ENCODE measurements around the gene CTDSPL. TPM values are rescaled to one million over a fixed set of nuclear protein-coding genes. Genes with fewer than 3 reads are reported as not detected.

Gene CTDSPL
- polyA plus RNA-seq, 1 donor, result 23.3 TPM

GRCh38 chr3:37923569-37924040 lies 61.9 kb downstream of the CTDSPL start:
- 92% methylated on average over 2 of the region's 3 CpGs for WGBS (ENCODE audit: insufficient coverage, low lambda C conversion rate)
- Histone ChIP-seq H3K4me3 (ENCODE audit: low read length) (no peak overlapping the region), H3K4me1 (ENCODE audit: control insufficient read depth, insufficient read depth, low read length) (no peaks in the 10 kb centered on the region), H3K27ac (ENCODE audit: low read length) (no peak overlapping the region), H3K27me3 (ENCODE audit: control insufficient read depth, insufficient read depth, low read length) (no peaks in the 10 kb centered on the region), H3K9me3 (ENCODE audit: control insufficient read depth, low read depth, low read length) (no peaks in the 10 kb centered on the region), H3K36me3 (ENCODE audit: control insufficient read depth, insufficient read depth, low read length) (peaks cover 2% of the 10 kb centered on the region)
- DNase-seq, result no peak

GRCh38 chr3:37924453-37924852 lies 62.8 kb downstream of the CTDSPL start:
- no CpG with 5 or more reads among the region's 7 CpGs for WGBS (ENCODE audit: insufficient coverage, low lambda C conversion rate)
- H3K4me3 ChIP-seq (ENCODE audit: low read length), result no peak overlapping the region
- H3K36me3 ChIP-seq (ENCODE audit: control insufficient read depth, insufficient read depth, low read length), result peaks cover 2% of the 10 kb centered on the region
- H3K27me3 ChIP-seq (ENCODE audit: control insufficient read depth, insufficient read depth, low read length), result no peaks in the 10 kb centered on the region
- no peaks in the 10 kb centered on the region for H3K9me3 ChIP-seq (ENCODE audit: control insufficient read depth, low read depth, low read length)
- no peak for DNase-seq
- H3K4me1 ChIP-seq (ENCODE audit: control insufficient read depth, insufficient read depth, low read length), result no peaks in the 10 kb centered on the region
- no peak overlapping the region for H3K27ac ChIP-seq (ENCODE audit: low read length)

GRCh38 chr3:37925157-37925556 lies 63.5 kb downstream of the CTDSPL start:
- Histone ChIP-seq H3K9me3 (ENCODE audit: control insufficient read depth, low read depth, low read length) (no peaks in the 10 kb centered on the region), H3K27me3 (ENCODE audit: control insufficient read depth, insufficient read depth, low read length) (no peaks in the 10 kb centered on the region), H3K36me3 (ENCODE audit: control insufficient read depth, insufficient read depth, low read length) (peaks cover 2% of the 10 kb centered on the region), H3K4me1 (ENCODE audit: control insufficient read depth, insufficient read depth, low read length) (no peaks in the 10 kb centered on the region), H3K27ac (ENCODE audit: low read length) (no peak overlapping the region), H3K4me3 (ENCODE audit: low read length) (no peak overlapping the region)
- DNase-seq, result no peak
- no CpG with 5 or more reads among the region's 2 CpGs for WGBS (ENCODE audit: insufficient coverage, low lambda C conversion rate)

GRCh38 chr3:37926611-37927010 lies 64.9 kb downstream of the CTDSPL start:
- no peaks in the 10 kb centered on the region for H3K36me3 ChIP-seq (ENCODE audit: control insufficient read depth, insufficient read depth, low read length)
- H3K4me1 ChIP-seq (ENCODE audit: control insufficient read depth, insufficient read depth, low read length), result no peaks in the 10 kb centered on the region
- H3K27me3 ChIP-seq (ENCODE audit: control insufficient read depth, insufficient read depth, low read length), result no peaks in the 10 kb centered on the region
- H3K4me3 ChIP-seq (ENCODE audit: low read length), result no peak overlapping the region
- no peaks in the 10 kb centered on the region for H3K9me3 ChIP-seq (ENCODE audit: control insufficient read depth, low read depth, low read length)
- H3K27ac ChIP-seq (ENCODE audit: low read length), result no peak overlapping the region
- DNase-seq, result peak in 1 of 2 donors; percentile 42
- no CpG with 5 or more reads among the region's 3 CpGs for WGBS (ENCODE audit: insufficient coverage, low lambda C conversion rate)

- Histone ChIP-seq H3K27ac (ENCODE audit: low read length) (no peak overlapping the region), H3K9me3 (ENCODE audit: control insufficient read depth, low read depth, low read length) (no peaks in the 10 kb centered on the region), H3K4me3 (ENCODE audit: low read length) (no peak overlapping the region), H3K4me1 (ENCODE audit: control insufficient read depth, insufficient read depth, low read length) (peaks cover 9% of the 10 kb centered on the region), H3K27me3 (ENCODE audit: control insufficient read depth, insufficient read depth, low read length) (no peaks in the 10 kb centered on the region), H3K36me3 (ENCODE audit: control insufficient read depth, insufficient read depth, low read length) (no peaks in the 10 kb centered on the region)
- WGBS (ENCODE audit: insufficient coverage, low lambda C conversion rate), result 100% methylated on average over 1 of the region's 2 CpGs
- DNase-seq, result no peak
Measured at GRCh38 chr3:37930495-37930894, 68.8 kb downstream of the CTDSPL start.

- no peak overlapping the region for H3K4me3 ChIP-seq (ENCODE audit: low read length)
- peaks cover 18% of the 10 kb centered on the region for H3K4me1 ChIP-seq (ENCODE audit: control insufficient read depth, insufficient read depth, low read length)
- DNase-seq, result no peak
- no peaks in the 10 kb centered on the region for H3K9me3 ChIP-seq (ENCODE audit: control insufficient read depth, low read depth, low read length)
- H3K36me3 ChIP-seq (ENCODE audit: control insufficient read depth, insufficient read depth, low read length), result no peaks in the 10 kb centered on the region
- no peaks in the 10 kb centered on the region for H3K27me3 ChIP-seq (ENCODE audit: control insufficient read depth, insufficient read depth, low read length)
- WGBS (ENCODE audit: insufficient coverage, low lambda C conversion rate), result no CpG with 5 or more reads among the region's 3 CpGs
- no peak overlapping the region for H3K27ac ChIP-seq (ENCODE audit: low read length)
Measured at GRCh38 chr3:37932505-37932904, 70.8 kb downstream of the CTDSPL start.

GRCh38 chr3:37934631-37935289 lies 73.1 kb downstream of the CTDSPL start:
- Histone ChIP-seq H3K36me3 (ENCODE audit: control insufficient read depth, insufficient read depth, low read length) (no peaks in the 10 kb centered on the region), H3K27me3 (ENCODE audit: control insufficient read depth, insufficient read depth, low read length) (no peaks in the 10 kb centered on the region), H3K4me1 (ENCODE audit: control insufficient read depth, insufficient read depth, low read length) (peaks cover 18% of the 10 kb centered on the region), H3K9me3 (ENCODE audit: control insufficient read depth, low read depth, low read length) (no peaks in the 10 kb centered on the region), H3K27ac (ENCODE audit: low read length) (no peak overlapping the region), H3K4me3 (ENCODE audit: low read length) (no peak overlapping the region)
- WGBS (ENCODE audit: insufficient coverage, low lambda C conversion rate), result 33% methylated on average over 2 of the region's 8 CpGs
- no peak for DNase-seq

GRCh38 chr3:37935290-37935668 lies 73.6 kb downstream of the CTDSPL start:
- H3K4me1 ChIP-seq (ENCODE audit: control insufficient read depth, insufficient read depth, low read length), result peaks cover 18% of the 10 kb centered on the region
- no peaks in the 10 kb centered on the region for H3K9me3 ChIP-seq (ENCODE audit: control insufficient read depth, low read depth, low read length)
- H3K4me3 ChIP-seq (ENCODE audit: low read length), result no peak overlapping the region
- 0% methylated on average over 1 of the region's 1 CpG for WGBS (ENCODE audit: insufficient coverage, low lambda C conversion rate)
- H3K27ac ChIP-seq (ENCODE audit: low read length), result peak overlapping the region; percentile 11
- no peak for DNase-seq
- no peaks in the 10 kb centered on the region for H3K27me3 ChIP-seq (ENCODE audit: control insufficient read depth, insufficient read depth, low read length)
- H3K36me3 ChIP-seq (ENCODE audit: control insufficient read depth, insufficient read depth, low read length), result no peaks in the 10 kb centered on the region

- Histone ChIP-seq H3K4me3 (ENCODE audit: low read length) (no peak overlapping the region), H3K9me3 (ENCODE audit: control insufficient read depth, low read depth, low read length) (no peaks in the 10 kb centered on the region), H3K36me3 (ENCODE audit: control insufficient read depth, insufficient read depth, low read length) (no peaks in the 10 kb centered on the region), H3K27ac (ENCODE audit: low read length) (peak overlapping the region; percentile 11), H3K27me3 (ENCODE audit: control insufficient read depth, insufficient read depth, low read length) (no peaks in the 10 kb centered on the region), H3K4me1 (ENCODE audit: control insufficient read depth, insufficient read depth, low read length) (peaks cover 18% of the 10 kb centered on the region)
- DNase-seq, result no peak
- WGBS (ENCODE audit: insufficient coverage, low lambda C conversion rate), result 100% methylated on average over 2 of the region's 9 CpGs
Measured at GRCh38 chr3:37935756-37936666, 74.3 kb downstream of the CTDSPL start.

- Histone ChIP-seq H3K27ac (ENCODE audit: low read length) (no peak overlapping the region), H3K36me3 (ENCODE audit: control insufficient read depth, insufficient read depth, low read length) (no peaks in the 10 kb centered on the region), H3K27me3 (ENCODE audit: control insufficient read depth, insufficient read depth, low read length) (no peaks in the 10 kb centered on the region), H3K4me3 (ENCODE audit: low read length) (no peak overlapping the region), H3K4me1 (ENCODE audit: control insufficient read depth, insufficient read depth, low read length) (peaks cover 28% of the 10 kb centered on the region), H3K9me3 (ENCODE audit: control insufficient read depth, low read depth, low read length) (no peaks in the 10 kb centered on the region)
- no peak for DNase-seq
- WGBS (ENCODE audit: insufficient coverage, low lambda C conversion rate), result 73% methylated on average over 2 of the region's 6 CpGs
Measured at GRCh38 chr3:37937156-37937555, 75.5 kb downstream of the CTDSPL start.

All from large intestine (tissue), 3 donors.